CD4-positive, CD25-positive, alpha-beta regulatory T cell (primary cell): ENCODE results near the gene L1CAM. TPM values are rescaled to one million over a fixed set of nuclear protein-coding genes. Genes with fewer than 3 reads are reported as not detected.
"Not testable (repeated sequence)": the region's sequence is repeated elsewhere in the genome, so short reads cannot be mapped to it uniquely, and the experiment has no call there.

Source experiments
- ATAC-seq, 2 donors: fragments of 150-1000 bp; cut with Tn5 transposase; one replicate each; pipeline ENCODE4 v1.10.0; 2021; ENCODE audit warnings: low read depth in 2 of 2, moderate number of reproducible peaks in 2 of 2, moderate library complexity in 1 of 2
- DNase-seq, 3 donors: peaks; one replicate each; pipeline versions ENCODE4 v3.0.0 to v3.0.0-alpha.2; 2012 to 2022; ENCODE audit warnings: mixed read lengths in 1 of 3
- H3K27ac ChIP-seq: one replicate; pipeline ENCODE4 v1.7.0; 2013; ENCODE audit warnings: mild to moderate bottlenecking, low read length; ENCODE audit not compliant: insufficient read depth, poor library complexity, severe bottlenecking
- H3K27me3 ChIP-seq: one replicate; pipeline ENCODE4 v1.7.0; 2013; ENCODE audit warnings: low read length; ENCODE audit not compliant: control insufficient read depth, insufficient read depth
- H3K36me3 ChIP-seq: one replicate; pipeline ENCODE4 v1.7.0; 2013; ENCODE audit warnings: mild to moderate bottlenecking, low read length, moderate library complexity; ENCODE audit not compliant: control insufficient read depth, insufficient read depth
- H3K4me1 ChIP-seq: 2 replicates; pipeline ENCODE4 v1.7.0; 2013; ENCODE audit warnings: mild to moderate bottlenecking, low read length; ENCODE audit not compliant: insufficient read depth, control insufficient read depth, poor library complexity, severe bottlenecking
- H3K4me3 ChIP-seq: one replicate; pipeline ENCODE4 v1.7.0; 2013; ENCODE audit warnings: low read depth, mild to moderate bottlenecking, low read length, moderate library complexity
- H3K9me3 ChIP-seq, 2 experiments: 1 replicate in 1 of 2; 2 replicates in 1 of 2; pipeline ENCODE4 v1.7.0; 2013; ENCODE audit warnings: low read length in 2 of 2, mild to moderate bottlenecking in 1 of 2, moderate library complexity in 1 of 2; ENCODE audit not compliant: control insufficient read depth in 2 of 2
- H3K27ac Mint-ChIP-seq, 3 donors: one replicate each; pipeline ENCODE4 v1.8.0; 2020 to 2022; ENCODE audit warnings: mild to moderate bottlenecking in 3 of 3, mixed read lengths in 3 of 3, moderate library complexity in 2 of 3
- H3K27me3 Mint-ChIP-seq: one replicate; pipeline ENCODE4 v1.8.0; 2022; ENCODE audit warnings: mild to moderate bottlenecking, mixed read lengths
- H3K36me3 Mint-ChIP-seq: one replicate; pipeline ENCODE4 v1.8.0; 2020; ENCODE audit warnings: mixed read lengths
- H3K4me1 Mint-ChIP-seq, 4 donors: one replicate each; pipeline ENCODE4 v1.8.0; 2020 to 2022; ENCODE audit warnings: mixed read lengths in 4 of 4, mild to moderate bottlenecking in 1 of 4
- H3K4me3 Mint-ChIP-seq, 4 donors: one replicate each; pipeline ENCODE4 v1.8.0; 2020 to 2022; ENCODE audit warnings: mild to moderate bottlenecking in 4 of 4, mixed read lengths in 4 of 4, moderate library complexity in 3 of 4
- H3K9me3 Mint-ChIP-seq, 7 donors: one replicate each; pipeline ENCODE4 v1.8.0; 2020 to 2022; ENCODE audit warnings: mixed read lengths in 7 of 7, mild to moderate bottlenecking in 3 of 7, moderate library complexity in 2 of 7
- polyA plus RNA-seq, 4 donors: library from polyadenylated mRNA; unstranded; fragments of 300-500 nt; fragmentation: Illumina TruSeq; gene quantifications; one replicate each; pipeline ENCODE4 v1.2.3, GENCODE V29; 2021
- total RNA-seq: library from RNA; stranded (reverse); gene quantifications from one replicate; pipeline ENCODE4 v1.2.3, GENCODE V29; 2022

Gene L1CAM
- total and polyA plus RNA-seq, 5 donors from 2014 or later: 0.67 to 2.1 TPM; not detected in 3

DNA sequence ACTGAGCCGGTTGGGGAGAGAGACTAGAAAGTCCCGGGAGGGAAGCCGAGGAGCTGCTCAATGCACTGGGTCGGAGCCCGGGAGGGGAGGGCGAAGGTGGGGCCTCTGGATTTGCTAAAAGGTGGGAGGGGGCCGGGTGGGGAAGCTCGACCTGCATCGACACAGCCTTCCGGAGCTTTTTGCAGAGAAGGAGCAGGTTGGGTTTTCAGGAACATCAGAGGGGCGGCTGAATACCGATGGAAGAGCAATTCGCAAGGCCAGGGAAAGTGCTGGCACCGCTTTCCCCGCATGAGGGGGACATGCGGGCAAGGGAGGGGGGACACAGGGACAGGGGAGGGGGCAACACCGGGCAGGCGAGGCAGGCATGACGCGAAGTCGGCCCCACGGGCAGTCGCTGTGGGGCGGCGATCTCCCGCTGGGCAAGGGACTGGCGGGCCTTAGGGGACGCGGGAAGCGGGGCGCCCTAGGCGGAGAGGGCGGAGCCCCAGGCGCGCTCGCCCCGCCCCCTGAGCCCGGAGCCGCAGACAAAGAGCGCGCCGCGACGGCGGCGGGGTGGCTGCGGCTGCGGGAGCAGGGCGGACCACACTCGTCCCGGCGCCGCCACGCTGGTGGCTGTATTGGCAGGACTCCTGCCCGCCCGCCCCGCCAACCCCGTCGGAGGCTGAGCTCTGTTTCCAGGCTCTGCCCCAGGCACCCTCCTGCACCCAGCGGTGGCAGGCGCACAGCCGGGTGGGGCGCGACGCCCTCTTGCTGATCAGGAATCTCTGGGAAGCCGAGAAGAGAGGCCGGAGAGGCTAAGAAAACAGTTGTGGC is 67.2 kb downstream of the L1CAM start:
- H3K36me3 ChIP-seq: no peaks in the 10 kb centered on the region
- ATAC-seq (peak in 1 of 2 donors; percentile 55), DNase-seq (peak; percentile 27 to 40 (median 35))
- Mint-ChIP-seq H3K4me3 (peak overlapping the region in 1 of 4 donors; percentile 41), H3K27ac (no peak overlapping the region), H3K4me1 (peaks cover 0 to 44% (median 6%) of the 10 kb centered on the region in 4 donors), H3K27me3 (peaks cover 31% of the 10 kb centered on the region), H3K36me3 (no peaks in the 10 kb centered on the region), H3K9me3 (peaks cover 0 to 1% (median 0%) of the 10 kb centered on the region in 7 donors)
- peaks cover 3% of the 10 kb centered on the region for H3K27me3 ChIP-seq
- H3K4me1 ChIP-seq: peaks cover 19% of the 10 kb centered on the region
- no peak overlapping the region for H3K27ac ChIP-seq
- H3K4me3 ChIP-seq: no peak overlapping the region
- H3K9me3 ChIP-seq: no peaks in the 10 kb centered on the region

DNA sequence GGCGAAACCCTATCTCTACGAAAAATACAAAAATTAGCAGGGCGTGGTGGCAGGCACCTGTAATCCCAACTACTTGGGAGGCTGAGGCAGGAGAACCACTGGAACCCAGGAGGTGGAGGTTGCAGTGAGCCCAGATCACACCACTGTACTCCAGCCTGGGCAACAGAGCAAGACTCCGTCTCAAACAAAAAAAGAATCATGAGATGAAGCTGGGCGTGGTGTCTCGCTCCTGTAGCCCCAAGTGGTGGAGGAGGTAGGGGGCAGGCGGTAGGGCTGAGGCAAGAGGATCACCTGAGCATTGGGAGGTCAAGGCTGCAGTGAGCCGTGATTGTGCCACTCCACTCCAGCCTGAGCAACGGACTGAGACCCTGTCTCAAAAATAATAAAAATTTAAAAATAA is 67.9 kb downstream of the L1CAM start:
- H3K4me3 ChIP-seq, H3K36me3 Mint-ChIP-seq, H3K4me3 Mint-ChIP-seq, H3K27me3 ChIP-seq, DNase-seq, H3K27ac ChIP-seq, ATAC-seq, H3K9me3 ChIP-seq, H3K36me3 ChIP-seq, H3K9me3 Mint-ChIP-seq: not testable (repeated sequence)
- Mint-ChIP-seq H3K27ac (peak overlapping the region in 1 of 3 donors; percentile 52), H3K27me3 (peaks cover 32% of the 10 kb centered on the region), H3K4me1 (peaks cover 0 to 42% (median 6%) of the 10 kb centered on the region in 4 donors)
- H3K4me1 ChIP-seq: peaks cover 19% of the 10 kb centered on the region

DNA sequence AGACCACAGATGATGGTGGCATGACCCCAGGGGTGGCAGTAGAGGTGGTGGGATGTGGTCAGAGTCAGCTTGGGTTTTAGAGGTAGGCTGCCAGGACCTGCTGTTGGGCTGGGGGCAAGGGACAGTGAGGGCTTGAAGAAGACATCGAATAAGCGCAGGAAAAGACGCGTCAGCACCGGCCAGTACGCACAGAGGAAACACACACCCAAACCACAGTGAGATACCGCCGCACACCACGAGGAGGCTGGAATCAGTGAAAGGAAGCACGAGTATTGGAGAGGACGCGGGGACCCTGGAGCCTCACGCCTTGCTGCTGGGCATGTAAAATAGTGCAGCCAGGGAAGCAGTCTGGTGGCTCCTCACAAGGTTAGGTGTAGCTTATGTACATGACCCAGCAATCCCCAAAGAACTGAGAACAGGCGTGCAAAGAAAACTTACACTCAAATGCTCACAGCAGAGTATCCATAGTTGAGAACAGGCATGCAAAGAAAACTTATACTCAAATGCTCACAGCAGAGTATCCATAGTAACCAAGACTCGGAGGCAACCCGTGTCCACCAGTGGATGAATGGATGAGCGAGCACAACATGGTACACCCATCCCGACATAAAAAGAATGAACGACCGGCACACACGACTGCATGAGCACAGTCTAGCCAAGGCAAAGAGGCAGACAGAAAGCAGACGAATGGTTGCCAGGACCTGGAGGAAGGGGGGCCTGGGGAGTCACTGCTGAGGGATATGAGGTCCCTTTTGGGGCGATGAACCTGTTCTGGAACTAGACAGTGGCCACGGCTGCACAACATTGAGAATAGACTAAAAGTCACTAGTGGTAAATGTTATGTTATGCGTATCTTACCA is 68.9 kb downstream of the L1CAM start:
- no peak overlapping the region for H3K27ac Mint-ChIP-seq
- Histone ChIP-seq H3K4me3 (no peak overlapping the region), H3K36me3 (no peaks in the 10 kb centered on the region), H3K9me3 (no peaks in the 10 kb centered on the region), H3K27ac (no peak overlapping the region), H3K4me1 (peaks cover 16% of the 10 kb centered on the region), H3K27me3 (peaks cover 3% of the 10 kb centered on the region)
- no peaks in the 10 kb centered on the region for H3K36me3 Mint-ChIP-seq
- H3K9me3 Mint-ChIP-seq: peaks cover 0 to 1% (median 0%) of the 10 kb centered on the region in 7 donors
- peak in 2 of 3 donors; percentile 11 to 44 for DNase-seq
- peaks cover 30% of the 10 kb centered on the region for H3K27me3 Mint-ChIP-seq
- peaks cover 0 to 34% (median 6%) of the 10 kb centered on the region in 4 donors for H3K4me1 Mint-ChIP-seq
- H3K4me3 Mint-ChIP-seq: peak overlapping the region in 1 of 4 donors; percentile 32
- ATAC-seq: peak in 1 of 2 donors; percentile 20

DNA sequence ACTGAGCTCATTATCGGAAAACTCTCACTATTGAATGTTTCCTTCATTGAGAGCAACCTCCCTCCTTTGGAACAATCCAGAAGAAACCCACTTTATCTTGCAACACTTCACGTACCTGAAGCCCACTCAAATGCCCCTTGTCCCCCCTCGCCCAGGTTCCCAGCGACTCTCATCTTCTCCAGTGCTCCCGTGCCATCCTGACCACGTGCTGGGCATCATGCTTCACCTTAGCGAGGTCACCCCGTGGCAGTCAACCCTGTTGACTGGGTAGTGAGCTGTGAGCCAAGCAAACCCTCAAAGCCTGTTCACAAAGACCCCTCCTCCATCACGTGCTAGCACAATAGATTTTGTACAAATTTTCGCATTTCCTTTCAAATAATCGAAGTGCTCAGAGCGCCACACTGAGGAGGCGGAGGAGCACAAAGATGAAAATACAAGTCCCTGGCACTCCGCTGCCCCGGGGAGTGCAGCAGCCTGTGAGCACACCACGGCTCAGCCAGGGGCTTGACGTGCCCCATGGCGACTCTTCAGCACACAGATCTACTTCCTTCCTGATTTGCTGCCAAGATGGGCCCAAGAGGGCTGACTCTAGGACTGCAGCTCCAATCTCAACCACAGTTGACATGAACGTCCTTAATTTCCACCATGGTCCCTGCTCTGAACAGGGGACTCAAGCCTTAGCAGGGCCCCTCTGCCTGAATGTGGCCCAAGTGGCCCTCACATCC is 71.2 kb downstream of the L1CAM start:
- H3K27me3 Mint-ChIP-seq: peaks cover 25% of the 10 kb centered on the region
- peaks cover 0 to 1% (median 0%) of the 10 kb centered on the region in 7 donors for H3K9me3 Mint-ChIP-seq
- no peak overlapping the region for H3K4me3 Mint-ChIP-seq
- H3K27ac Mint-ChIP-seq: no peak overlapping the region
- ATAC-seq: no peak
- no peaks in the 10 kb centered on the region for H3K36me3 Mint-ChIP-seq
- H3K36me3 ChIP-seq: no peaks in the 10 kb centered on the region
- H3K4me1 Mint-ChIP-seq: peaks cover 0 to 19% (median 6%) of the 10 kb centered on the region in 4 donors
- H3K27me3 ChIP-seq: peaks cover 3% of the 10 kb centered on the region
- H3K27ac ChIP-seq: no peak overlapping the region
- no peak overlapping the region for H3K4me3 ChIP-seq
- peaks cover 8% of the 10 kb centered on the region for H3K4me1 ChIP-seq
- H3K9me3 ChIP-seq: no peaks in the 10 kb centered on the region
- DNase-seq: no peak

DNA sequence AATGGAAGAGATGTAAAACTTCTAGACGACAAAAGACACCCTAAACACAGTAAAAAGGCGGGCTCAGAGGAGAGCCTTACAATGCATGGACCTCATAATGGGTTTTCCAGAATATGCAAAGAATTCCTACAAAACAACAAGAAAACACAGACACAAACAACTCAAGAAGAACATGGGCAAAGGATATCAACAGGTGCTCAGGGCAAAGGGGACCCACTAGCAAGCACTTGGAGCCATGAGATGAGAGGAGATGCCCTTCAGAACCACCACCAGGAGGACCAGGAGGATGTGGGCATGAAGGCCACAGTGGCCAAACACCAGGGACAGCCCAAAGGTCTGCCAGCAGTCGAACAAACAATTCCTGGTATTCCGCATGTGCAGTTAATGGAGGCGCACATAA is 72.8 kb downstream of the L1CAM start:
- Histone ChIP-seq H3K4me1 (no peaks in the 10 kb centered on the region), H3K36me3 (no peaks in the 10 kb centered on the region), H3K27me3 (peaks cover 3% of the 10 kb centered on the region), H3K4me3 (no peak overlapping the region), H3K9me3 (no peaks in the 10 kb centered on the region), H3K27ac (no peak overlapping the region)
- DNase-seq (no peak), ATAC-seq (no peak)
- no peak overlapping the region for H3K4me3 Mint-ChIP-seq
- H3K36me3 Mint-ChIP-seq: no peaks in the 10 kb centered on the region
- no peak overlapping the region for H3K27ac Mint-ChIP-seq
- H3K4me1 Mint-ChIP-seq: peaks cover 0 to 12% (median 3%) of the 10 kb centered on the region in 4 donors
- H3K9me3 Mint-ChIP-seq: peaks cover 0 to 1% (median 0%) of the 10 kb centered on the region in 7 donors
- H3K27me3 Mint-ChIP-seq: peaks cover 25% of the 10 kb centered on the region

- no peak for DNase-seq
- H3K9me3 Mint-ChIP-seq: peaks cover 0 to 1% (median 0%) of the 10 kb centered on the region in 7 donors
- H3K27ac Mint-ChIP-seq: no peak overlapping the region
These were observed 73.8 kb downstream of the L1CAM start for GRCh38 chrX:153812220-153812619.

More at GRCh38 chrX:153812220-153812619, 73.8 kb downstream of the L1CAM start:
- no peak overlapping the region for H3K27ac ChIP-seq
- no peak for ATAC-seq
- peaks cover 25% of the 10 kb centered on the region for H3K27me3 Mint-ChIP-seq
- no peaks in the 10 kb centered on the region for H3K36me3 Mint-ChIP-seq
- no peaks in the 10 kb centered on the region for H3K9me3 ChIP-seq
- H3K36me3 ChIP-seq: no peaks in the 10 kb centered on the region
- H3K4me1 Mint-ChIP-seq: peaks cover 0 to 9% (median 3%) of the 10 kb centered on the region in 4 donors
- H3K4me3 ChIP-seq: no peak overlapping the region
- H3K4me3 Mint-ChIP-seq: no peak overlapping the region
- no peaks in the 10 kb centered on the region for H3K4me1 ChIP-seq
- H3K27me3 ChIP-seq: no peaks in the 10 kb centered on the region
